Neuronal stem cell (in vitro differentiated cells): ENCODE measurements around the gene DNAH17.

Source experiments
- DNase-seq: peaks from one replicate; pipeline ENCODE4 v3.0.0-alpha.2; 2013; ENCODE audit warnings: low spot score
- H2AFZ ChIP-seq: one replicate; pipeline ENCODE4 v1.6.1; 2013; ENCODE audit warnings: mild to moderate bottlenecking, low read length, inconsistent platforms
- H2AK5ac ChIP-seq: 2 replicates; pipeline ENCODE4 v1.6.1; 2013; ENCODE audit warnings: low read depth, mild to moderate bottlenecking, inconsistent platforms, low read length, moderate library complexity, mixed read lengths
- H2BK120ac ChIP-seq: 2 replicates; pipeline ENCODE4 v1.6.1; 2013; ENCODE audit warnings: low read depth, mild to moderate bottlenecking, inconsistent platforms, low read length, moderate library complexity, mixed read lengths
- H2BK12ac ChIP-seq: one replicate; pipeline ENCODE4 v1.6.1; 2013; ENCODE audit warnings: low read length, inconsistent platforms
- H2BK15ac ChIP-seq: 2 replicates; pipeline ENCODE4 v1.6.1; 2013; ENCODE audit warnings: mild to moderate bottlenecking, low read length, inconsistent platforms, mixed read lengths
- H2BK5ac ChIP-seq: one replicate; pipeline ENCODE4 v1.6.1; 2013; ENCODE audit warnings: inconsistent platforms, mild to moderate bottlenecking, low read length, moderate library complexity
- H3K14ac ChIP-seq: one replicate; pipeline ENCODE4 v1.6.1; 2013; ENCODE audit warnings: low read length, inconsistent platforms
- H3K18ac ChIP-seq: 2 replicates; pipeline ENCODE4 v1.6.1; 2013; ENCODE audit warnings: low read length, inconsistent platforms
- H3K23ac ChIP-seq: 2 replicates; pipeline ENCODE4 v1.6.1; 2013; ENCODE audit warnings: low read depth, mild to moderate bottlenecking, mixed read lengths, low read length, inconsistent platforms; ENCODE audit not compliant: poor library complexity
- H3K27ac ChIP-seq: replicated peaks from 3 replicates; pipeline ENCODE4 v1.5.1; 2013; ENCODE audit warnings: low read length, inconsistent platforms
- H3K27me3 ChIP-seq, 3 experiments: 2 replicates each; pipeline ENCODE4 v1.6.1; 2013; ENCODE audit warnings: low read length in 3 of 3, mild to moderate bottlenecking in 2 of 3, inconsistent platforms in 1 of 3, low read depth in 1 of 3, mixed read lengths in 1 of 3, moderate library complexity in 1 of 3; ENCODE audit not compliant: control insufficient read depth in 3 of 3, insufficient read depth in 3 of 3
- H3K36me3 ChIP-seq, 2 donors: replicated peaks in 1 of 2; 2 replicates each; pipeline ENCODE4 v1.6.1; 2013; ENCODE audit warnings: low read length in 2 of 2; ENCODE audit not compliant: control insufficient read depth in 2 of 2, insufficient read depth in 2 of 2
- H3K4ac ChIP-seq: 2 replicates; pipeline ENCODE4 v1.6.1; 2013; ENCODE audit warnings: inconsistent platforms, mild to moderate bottlenecking, low read length, moderate library complexity
- H3K4me1 ChIP-seq, 2 donors: 1 replicate in 1 of 2; 2 replicates in 1 of 2; pipeline ENCODE4 v1.6.1; 2013; ENCODE audit warnings: low read length in 2 of 2, low read depth in 1 of 2; ENCODE audit not compliant: control insufficient read depth in 2 of 2, insufficient read depth in 1 of 2
- H3K4me2 ChIP-seq: one replicate; pipeline ENCODE4 v1.6.1; 2013; ENCODE audit warnings: mild to moderate bottlenecking, low read length, inconsistent platforms; ENCODE audit not compliant: insufficient read depth, poor library complexity, severe bottlenecking
- H3K4me3 ChIP-seq, 2 donors: 2 replicates each; pipeline ENCODE4 v1.5.1; 2013; ENCODE audit warnings: low read length in 2 of 2, mild to moderate bottlenecking in 2 of 2, inconsistent platforms in 1 of 2, moderate library complexity in 1 of 2
- H3K79me1 ChIP-seq: one replicate; pipeline ENCODE4 v1.6.1; 2013; ENCODE audit warnings: low read depth, mild to moderate bottlenecking, inconsistent platforms, low read length, moderate library complexity
- H3K9ac ChIP-seq: one replicate; pipeline ENCODE4 v1.6.1; 2013; ENCODE audit warnings: mild to moderate bottlenecking, low read depth, low read length, inconsistent platforms; ENCODE audit not compliant: poor library complexity
- H3K9me3 ChIP-seq, 2 donors: replicated peaks in 1 of 2; 2 replicates each; pipeline versions ENCODE3 to v1.6.1; 2013; ENCODE audit warnings: low read length in 2 of 2, mild to moderate bottlenecking in 2 of 2, inconsistent platforms in 1 of 2, low read depth in 1 of 2, mixed read lengths in 1 of 2, moderate library complexity in 1 of 2; ENCODE audit not compliant: control insufficient read depth in 2 of 2, insufficient read depth in 1 of 2
- H4K8ac ChIP-seq: one replicate; pipeline ENCODE4 v1.6.1; 2013; ENCODE audit warnings: low read depth, mild to moderate bottlenecking, inconsistent platforms, low read length, moderate library complexity
- H4K91ac ChIP-seq: one replicate; pipeline ENCODE4 v1.6.1; 2013; ENCODE audit warnings: low read length, low read depth, mild to moderate bottlenecking, inconsistent platforms; ENCODE audit not compliant: poor library complexity
- WGBS, 2 donors: extraction: QIAGEN DNeasy Blood & Tissue Kit; methylation state at CpG; one replicate each; pipeline ENCODE4 v1.1.7; 2013; ENCODE audit warnings: missing lambda C conversion rate in 2 of 2, mixed read lengths in 1 of 2; ENCODE audit not compliant: insufficient read length in 2 of 2, insufficient replicate concordance in 1 of 2; ENCODE audit errors: extremely low coverage in 2 of 2; 5-methylcytosine and 5-hydroxymethylcytosine counted together

DNAH17 gene

DNA sequence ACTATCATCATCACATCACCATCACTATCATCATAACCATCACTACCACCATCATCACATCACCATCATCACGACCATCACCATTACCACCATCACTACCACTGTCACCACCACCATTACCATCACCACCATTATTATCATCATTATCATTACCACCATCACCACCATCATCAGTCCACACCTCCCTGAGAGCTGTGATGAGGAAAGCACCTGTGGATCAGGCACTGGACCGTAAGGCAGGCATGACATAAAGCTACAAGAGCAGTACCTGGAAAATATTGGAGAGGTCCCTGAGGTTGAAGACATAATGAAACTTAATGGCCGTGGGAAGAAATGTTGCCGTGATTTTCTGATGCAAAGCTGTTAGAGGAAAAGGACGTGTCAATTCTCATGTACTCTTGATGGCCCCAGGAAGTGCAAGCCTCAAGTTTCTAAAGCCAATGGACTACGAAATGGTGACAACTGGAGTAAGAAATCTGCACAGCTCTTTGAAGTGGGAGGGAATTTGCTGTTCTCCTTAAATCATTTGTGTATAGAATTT is 98.4 kb downstream of the DNAH17 start:
- Histone ChIP-seq H3K27ac (no peak overlapping the region), H2BK5ac (no peak overlapping the region), H3K36me3 (no peaks in the 10 kb centered on the region), H3K4me1 (no peaks in the 10 kb centered on the region), H3K79me1 (no peaks in the 10 kb centered on the region), H2BK12ac (no peak overlapping the region), H2AFZ (no peak overlapping the region), H3K4me3 (no peak overlapping the region), H3K23ac (no peak overlapping the region), H3K4ac (no peak overlapping the region), H3K14ac (no peak overlapping the region), H3K18ac (no peak overlapping the region), H3K4me2 (no peak overlapping the region), H4K91ac (no peak overlapping the region), H2BK120ac (no peak overlapping the region), H3K27me3 (peaks cover 0 to 30% (median 2%) of the 10 kb centered on the region in 3 experiments), H4K8ac (no peak overlapping the region), H2AK5ac (no peak overlapping the region), H2BK15ac (no peak overlapping the region), H3K9ac (no peak overlapping the region), H3K9me3 (peaks cover 0 to 6% of the 10 kb centered on the region in 2 donors)
- 100% methylated on average over 1 of the region's 6 CpGs for WGBS, 2 donors
- no peak for DNase-seq

DNA sequence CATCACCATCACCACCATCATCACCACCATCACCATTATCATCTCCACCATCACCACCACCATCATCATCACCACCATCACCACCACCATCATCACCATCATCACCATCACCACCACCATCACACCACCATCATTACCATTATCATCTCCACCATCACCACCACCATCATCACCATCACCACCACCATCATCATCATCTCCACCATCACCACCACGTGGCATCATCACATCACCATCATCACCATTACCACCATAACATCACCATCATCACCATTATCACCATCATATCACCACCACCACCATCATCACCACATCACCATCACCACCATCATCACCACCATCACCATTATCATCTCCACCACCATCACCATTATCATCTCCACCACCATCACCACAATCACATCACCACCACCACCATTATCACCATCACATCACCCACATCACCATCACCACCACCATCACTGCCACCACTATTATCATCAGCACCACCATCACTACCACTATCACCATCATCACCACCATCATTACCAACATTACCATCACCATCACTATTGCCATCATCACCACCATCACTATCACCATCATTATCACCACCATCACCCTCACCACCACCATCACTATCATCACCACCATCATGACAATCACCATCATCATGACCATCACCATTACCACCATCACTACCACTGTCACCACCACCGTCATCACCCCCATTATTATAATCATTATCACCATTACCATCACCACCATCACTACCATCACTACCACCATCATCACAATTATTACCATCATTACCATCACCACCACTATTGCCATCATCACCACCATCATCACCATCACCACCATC is 99.1 kb downstream of the DNAH17 start:
- Histone ChIP-seq H3K4ac (no peak overlapping the region), H3K23ac (peak overlapping the region; percentile 25), H3K27me3 (peaks cover 0 to 29% (median 2%) of the 10 kb centered on the region in 3 experiments), H3K18ac (no peak overlapping the region), H2BK5ac (no peak overlapping the region), H2BK120ac (no peak overlapping the region), H2BK15ac (no peak overlapping the region), H2BK12ac (no peak overlapping the region), H3K4me1 (no peaks in the 10 kb centered on the region), H3K9me3 (peaks cover 0 to 6% of the 10 kb centered on the region in 2 donors), H3K9ac (peak overlapping the region; percentile 22), H3K36me3 (no peaks in the 10 kb centered on the region), H3K4me3 (peak overlapping the region in 1 of 2 donors; percentile 39), H2AK5ac (no peak overlapping the region), H3K27ac (no peak overlapping the region), H3K4me2 (no peak overlapping the region), H4K91ac (peak overlapping the region; percentile 40), H4K8ac (no peak overlapping the region), H2AFZ (no peak overlapping the region), H3K14ac (peak overlapping the region; percentile 32), H3K79me1 (no peaks in the 10 kb centered on the region)
- WGBS, 2 donors, result 100% methylated on average over 1 of the region's 2 CpGs; no CpG with 5 or more reads in 1 of the 2 donors
- no peak for DNase-seq

DNA sequence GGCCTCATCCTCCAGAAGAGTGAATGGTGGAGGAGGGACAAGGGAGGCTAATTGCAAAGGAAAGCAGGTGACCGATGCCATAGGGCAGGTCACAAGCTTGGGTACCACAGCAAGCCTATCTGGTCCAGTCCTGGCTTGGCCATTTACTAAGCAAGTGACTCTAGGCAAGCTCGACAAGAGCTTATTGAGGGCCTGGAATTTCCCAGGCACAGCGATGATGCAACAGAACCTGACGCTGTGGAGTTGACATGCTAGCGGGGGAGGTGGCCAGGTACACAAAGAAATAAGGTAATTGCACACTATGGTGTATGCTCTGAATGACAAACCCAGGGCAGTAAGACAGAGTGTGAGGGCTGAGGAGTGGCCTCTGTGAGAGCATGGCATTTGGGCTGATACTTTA is 100.2 kb downstream of the DNAH17 start:
- Histone ChIP-seq H3K36me3 (no peaks in the 10 kb centered on the region), H3K14ac (peak overlapping the region; percentile 0), H3K4ac (no peak overlapping the region), H3K18ac (no peak overlapping the region), H2BK15ac (no peak overlapping the region), H4K91ac (no peak overlapping the region), H2AK5ac (no peak overlapping the region), H3K4me3 (no peak overlapping the region), H3K79me1 (no peaks in the 10 kb centered on the region), H2BK120ac (no peak overlapping the region), H2AFZ (no peak overlapping the region), H3K4me2 (no peak overlapping the region), H3K9me3 (peaks cover 0 to 6% of the 10 kb centered on the region in 2 donors), H2BK5ac (no peak overlapping the region), H3K4me1 (peaks cover 0 to 1% of the 10 kb centered on the region in 2 donors), H2BK12ac (no peak overlapping the region), H3K27ac (no peak overlapping the region), H4K8ac (no peak overlapping the region), H3K27me3 (peaks cover 0 to 18% (median 2%) of the 10 kb centered on the region in 3 experiments), H3K9ac (no peak overlapping the region), H3K23ac (no peak overlapping the region)
- no peak for DNase-seq
- WGBS, 2 donors, result no CpG with 5 or more reads among the region's 5 CpGs

DNA sequence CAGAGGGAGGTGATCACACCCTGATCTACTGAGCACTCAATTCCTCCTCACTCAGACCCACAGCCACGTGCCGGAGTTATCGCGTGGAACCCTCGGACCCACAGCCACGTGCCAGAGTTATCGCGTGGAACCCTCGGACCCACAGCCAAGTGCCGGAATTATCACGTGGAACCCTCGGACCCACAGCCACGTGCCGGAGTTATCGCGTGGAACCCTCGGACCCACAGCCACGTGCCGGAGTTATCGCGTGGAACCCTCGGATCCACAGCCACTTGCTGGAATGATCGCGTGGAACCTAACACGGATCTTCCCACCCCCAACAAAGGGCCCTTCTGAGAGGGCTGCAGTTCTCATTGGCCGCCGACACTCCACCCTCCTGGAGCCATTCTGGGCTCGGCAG is 101.0 kb downstream of the DNAH17 start:
- peaks cover 0 to 1% of the 10 kb centered on the region in 2 donors for H3K4me1 ChIP-seq
- no peak overlapping the region for H2BK15ac ChIP-seq
- H3K18ac ChIP-seq, result no peak overlapping the region
- no peak overlapping the region for H3K4me3 ChIP-seq
- no peak overlapping the region for H2BK120ac ChIP-seq
- H2BK5ac ChIP-seq, result no peak overlapping the region
- no peaks in the 10 kb centered on the region for H3K79me1 ChIP-seq
- H3K14ac ChIP-seq, result no peak overlapping the region
- peaks cover 0 to 6% of the 10 kb centered on the region in 2 donors for H3K9me3 ChIP-seq
- H2AK5ac ChIP-seq, result peak overlapping the region; percentile 6
- H4K91ac ChIP-seq, result no peak overlapping the region
- H3K9ac ChIP-seq, result no peak overlapping the region
- peaks cover 0 to 25% (median 2%) of the 10 kb centered on the region in 3 experiments for H3K27me3 ChIP-seq
- no peak overlapping the region for H2BK12ac ChIP-seq
- H3K4me2 ChIP-seq, result no peak overlapping the region
- H3K27ac ChIP-seq, result no peak overlapping the region
- H3K36me3 ChIP-seq, result no peaks in the 10 kb centered on the region
- DNase-seq, result no peak
- no peak overlapping the region for H3K23ac ChIP-seq
- no peak overlapping the region for H4K8ac ChIP-seq
- H3K4ac ChIP-seq, result no peak overlapping the region
- WGBS, 2 donors, result no CpG with 5 or more reads among the region's 28 CpGs
- no peak overlapping the region for H2AFZ ChIP-seq
